GM23338 (cell line): ENCODE data around the gene MEAK7. TPM values are rescaled to one million over a fixed set of nuclear protein-coding genes. Genes with fewer than 3 reads are reported as not detected.
A peak's percentile ranks its signal among the peaks of the same experiment; 100 is the strongest.

Source experiments
- ATAC-seq: fragments of 200-7000 bp; cut with Tn5 transposase; 3 replicates; pipeline ENCODE4 v1.9.1; 2020
- DNase-seq: peaks from one replicate; pipeline ENCODE4 v3.0.0-alpha.2; 2015; ENCODE audit warnings: low spot score
- H2AFZ ChIP-seq: fragments of 200-600 bp; sonication (generic); 2 replicates; pipeline ENCODE4 v1.8.0; 2016; ENCODE audit warnings: antibody characterized with exemption, mild to moderate bottlenecking, moderate library complexity
- H3F3A ChIP-seq: fragments of 200-600 bp; sonication (generic); replicated peaks from 2 replicates; pipeline ENCODE4 v1.8.0; 2017; ENCODE audit warnings: antibody characterized with exemption, mixed run types, low read depth
- H3K27ac ChIP-seq: fragments of 200-600 bp; sonication (generic); 2 replicates; pipeline ENCODE4 v1.6.1; 2016; ENCODE audit warnings: low read depth
- H3K27me3 ChIP-seq: fragments of 200-600 bp; sonication (generic); 2 replicates; pipeline ENCODE4 v1.8.0; 2016; ENCODE audit warnings: mild to moderate bottlenecking, mixed run types, moderate library complexity; ENCODE audit not compliant: insufficient read depth
- H3K36me3 ChIP-seq: fragments of 200-600 bp; sonication (generic); 2 replicates; pipeline ENCODE4 v1.8.0; 2016; ENCODE audit warnings: mild to moderate bottlenecking; ENCODE audit not compliant: insufficient read depth
- H3K4me1 ChIP-seq: fragments of 200-600 bp; sonication (generic); 2 replicates; pipeline ENCODE4 v1.8.0; 2016; ENCODE audit warnings: mild to moderate bottlenecking, moderate library complexity; ENCODE audit not compliant: insufficient read depth
- H3K4me2 ChIP-seq: fragments of 200-600 bp; sonication (generic); 2 replicates; pipeline ENCODE4 v1.7.1; 2017; ENCODE audit warnings: mixed run types
- H3K4me3 ChIP-seq: fragments of 200-600 bp; sonication (generic); 2 replicates; pipeline ENCODE4 v1.6.1; 2016; ENCODE audit warnings: mixed run types
- H3K79me2 ChIP-seq: fragments of 200-600 bp; sonication (generic); replicated peaks from 2 replicates; pipeline ENCODE4 v1.8.0; 2017; ENCODE audit warnings: mild to moderate bottlenecking; ENCODE audit not compliant: insufficient read depth
- H3K9me2 ChIP-seq: fragments of 200-600 bp; sonication (generic); 2 replicates; pipeline ENCODE4 v1.8.0; 2017; ENCODE audit not compliant: insufficient read depth
- H4K20me1 ChIP-seq: fragments of 200-600 bp; sonication (generic); replicated peaks from 2 replicates; pipeline ENCODE4 v1.8.0; 2017; ENCODE audit warnings: mild to moderate bottlenecking; ENCODE audit not compliant: insufficient read depth
- H3K27ac Mint-ChIP-seq: 2 replicates; pipeline ENCODE4 v1.8.0; 2020; ENCODE audit warnings: inconsistent platforms, mild to moderate bottlenecking, moderate library complexity, mixed read lengths
- H3K27me3 Mint-ChIP-seq: 3 replicates; pipeline ENCODE4 v1.8.0; 2022; ENCODE audit warnings: low read depth, mild to moderate bottlenecking, moderate library complexity, mixed read lengths, inconsistent platforms; ENCODE audit not compliant: insufficient read depth, poor library complexity
- H3K36me3 Mint-ChIP-seq: 3 replicates; pipeline ENCODE4 v1.8.0; 2021; ENCODE audit warnings: low read depth, mild to moderate bottlenecking, inconsistent platforms, moderate library complexity, mixed read lengths
- H3K4me1 Mint-ChIP-seq: 3 replicates; pipeline ENCODE4 v1.8.0; 2020; ENCODE audit warnings: mild to moderate bottlenecking, inconsistent platforms, mixed read lengths
- H3K4me3 Mint-ChIP-seq: 3 replicates; pipeline ENCODE4 v1.8.0; 2021; ENCODE audit warnings: moderate library complexity, mild to moderate bottlenecking, inconsistent platforms, mixed read lengths
- H3K9me3 Mint-ChIP-seq: 3 replicates; pipeline ENCODE4 v1.8.0; 2020; ENCODE audit warnings: moderate library complexity, mild to moderate bottlenecking, inconsistent platforms, mixed read lengths
- CREB1 ChIP-seq: fragments of 250-450 bp; sonication (Bioruptor Pico); IDR thresholded peaks from 2 replicates; pipeline ENCODE4 v1.5.0; 2020; ENCODE audit warnings: low read depth, mild to moderate bottlenecking, moderate library complexity
- EZH2 ChIP-seq: fragments of 200-600 bp; sonication (generic); IDR thresholded peaks from one replicate; pipeline ENCODE4 v1.8.0; 2017; ENCODE audit warnings: antibody characterized with exemption, mild to moderate bottlenecking, low read depth; ENCODE audit not compliant: unreplicated experiment
- EZH2phosphoT487 ChIP-seq: fragments of 200-600 bp; sonication (generic); IDR thresholded peaks from one replicate; pipeline ENCODE4 v1.8.1; 2018; ENCODE audit warnings: antibody characterized with exemption; ENCODE audit not compliant: unreplicated experiment
- JUNB ChIP-seq: IDR thresholded peaks from one replicate; pipeline ENCODE4 v1.6.1; 2016; ENCODE audit warnings: antibody characterized with exemption; ENCODE audit not compliant: unreplicated experiment
- NANOG ChIP-seq: IDR thresholded peaks from 2 replicates; pipeline ENCODE4 v1.6.1; 2016; ENCODE audit warnings: antibody characterized with exemption, borderline replicate concordance
- STAT1 ChIP-seq: IDR thresholded peaks from one replicate; pipeline ENCODE4 v1.6.1; 2016; ENCODE audit warnings: antibody characterized with exemption; ENCODE audit not compliant: unreplicated experiment
- ZNF114 ChIP-seq: fragments of 250-450 bp; sonication (Bioruptor Pico); IDR thresholded peaks from 2 replicates; pipeline ENCODE4 v1.5.0; 2020; ENCODE audit warnings: mild to moderate bottlenecking, moderate library complexity
- polyA plus RNA-seq: library from polyadenylated mRNA; unstranded; fragments of >200 nt; fragmentation: Nextera tagmentation; extraction: Ambion mirVana; gene quantifications from 2 replicates; pipeline ENCODE4 v1.2.1, GENCODE V29; 2016
- total RNA-seq: library from RNA; depleted of rRNA; stranded (reverse); fragments of >200 nt; shearing (Covaris generic); gene quantifications from 2 replicates; pipeline ENCODE4 v1.2.3, GENCODE V29; 2014
- TF ChIP-seq, protein P1 (sequence below): fragments of 250-450 bp; sonication (Bioruptor Pico); IDR thresholded peaks from 2 replicates; pipeline ENCODE4 v1.5.0; 2020; ENCODE audit warnings: mild to moderate bottlenecking, moderate library complexity
- TF ChIP-seq, protein P2 (sequence below), 2 experiments: fragments of 200-600 bp in 1 of 2; sonication (generic) in 1 of 2; conservative IDR thresholded peaks; 2 replicates each; pipeline versions ENCODE4 v1.5.1 to v1.6.1; 2016 to 2017; ENCODE audit warnings: antibody characterized with exemption in 2 of 2, low read depth in 2 of 2, mild to moderate bottlenecking in 2 of 2, moderate library complexity in 1 of 2
- TF ChIP-seq, protein P3 (sequence below): IDR thresholded peaks from 2 replicates; pipeline ENCODE4 v1.6.1; 2016; ENCODE audit warnings: antibody characterized with exemption

Gene MEAK7
- total and polyA plus RNA-seq, 2 experiments from 2014 or later, result 7.5 to 17.2 TPM

DNA sequence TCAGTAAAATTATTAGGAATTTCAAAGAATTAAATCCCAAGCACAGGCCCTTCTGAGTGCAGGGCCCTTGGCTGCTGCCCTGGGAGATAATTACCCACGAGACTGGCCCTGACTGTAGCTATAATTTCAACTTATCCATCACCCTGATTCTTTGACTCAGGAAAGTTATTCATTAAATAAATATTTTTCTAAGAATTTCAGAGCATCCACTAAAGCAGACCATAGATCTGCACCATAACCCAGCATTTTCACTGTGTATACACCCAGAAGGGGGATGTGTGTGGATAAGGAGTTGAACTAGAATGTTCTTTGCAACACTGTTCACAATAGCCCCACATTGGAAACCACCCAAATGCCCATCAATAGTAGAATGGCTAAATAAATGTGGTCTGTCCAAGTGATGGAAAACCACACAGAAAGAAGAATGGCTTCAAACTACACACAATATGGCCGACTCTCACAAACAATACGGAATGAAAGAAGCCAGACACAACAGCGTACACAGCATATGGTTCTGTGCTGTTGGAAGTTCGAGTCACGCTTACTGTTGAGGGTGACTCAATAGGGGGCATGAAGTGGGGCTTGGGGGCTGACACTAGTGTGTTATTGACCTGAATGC, 33.9 kb upstream of the MEAK7 start:
- no peaks in the 10 kb centered on the region for H3K36me3 ChIP-seq
- Mint-ChIP-seq H3K4me1 (peaks cover 18% of the 10 kb centered on the region), H3K27ac (no peak overlapping the region), H3K36me3 (no peaks in the 10 kb centered on the region), H3K4me3 (no peak overlapping the region), H3K9me3 (no peaks in the 10 kb centered on the region), H3K27me3 (peaks cover 4% of the 10 kb centered on the region)
- ATAC-seq (no peak), DNase-seq (no peak)
- H2AFZ ChIP-seq, result 0 out of 2 replicates have a peak overlapping the region, but pooled peaks have one; percentile 63
- peaks cover 25% of the 10 kb centered on the region for H3K4me1 ChIP-seq
- no peaks in the 10 kb centered on the region for H3K27me3 ChIP-seq
- no peak overlapping the region for H3K4me2 ChIP-seq
- no peak overlapping the region for H3K4me3 ChIP-seq
- peaks cover 4% of the 10 kb centered on the region for H3K9me2 ChIP-seq
- no peak overlapping the region for H3K27ac ChIP-seq
- no peaks in the 10 kb centered on the region for H4K20me1 ChIP-seq
- H3K79me2 ChIP-seq, result no peaks in the 10 kb centered on the region
- H3F3A ChIP-seq, result no peaks in the 10 kb centered on the region
- TF ChIP-seq, protein P1, sequence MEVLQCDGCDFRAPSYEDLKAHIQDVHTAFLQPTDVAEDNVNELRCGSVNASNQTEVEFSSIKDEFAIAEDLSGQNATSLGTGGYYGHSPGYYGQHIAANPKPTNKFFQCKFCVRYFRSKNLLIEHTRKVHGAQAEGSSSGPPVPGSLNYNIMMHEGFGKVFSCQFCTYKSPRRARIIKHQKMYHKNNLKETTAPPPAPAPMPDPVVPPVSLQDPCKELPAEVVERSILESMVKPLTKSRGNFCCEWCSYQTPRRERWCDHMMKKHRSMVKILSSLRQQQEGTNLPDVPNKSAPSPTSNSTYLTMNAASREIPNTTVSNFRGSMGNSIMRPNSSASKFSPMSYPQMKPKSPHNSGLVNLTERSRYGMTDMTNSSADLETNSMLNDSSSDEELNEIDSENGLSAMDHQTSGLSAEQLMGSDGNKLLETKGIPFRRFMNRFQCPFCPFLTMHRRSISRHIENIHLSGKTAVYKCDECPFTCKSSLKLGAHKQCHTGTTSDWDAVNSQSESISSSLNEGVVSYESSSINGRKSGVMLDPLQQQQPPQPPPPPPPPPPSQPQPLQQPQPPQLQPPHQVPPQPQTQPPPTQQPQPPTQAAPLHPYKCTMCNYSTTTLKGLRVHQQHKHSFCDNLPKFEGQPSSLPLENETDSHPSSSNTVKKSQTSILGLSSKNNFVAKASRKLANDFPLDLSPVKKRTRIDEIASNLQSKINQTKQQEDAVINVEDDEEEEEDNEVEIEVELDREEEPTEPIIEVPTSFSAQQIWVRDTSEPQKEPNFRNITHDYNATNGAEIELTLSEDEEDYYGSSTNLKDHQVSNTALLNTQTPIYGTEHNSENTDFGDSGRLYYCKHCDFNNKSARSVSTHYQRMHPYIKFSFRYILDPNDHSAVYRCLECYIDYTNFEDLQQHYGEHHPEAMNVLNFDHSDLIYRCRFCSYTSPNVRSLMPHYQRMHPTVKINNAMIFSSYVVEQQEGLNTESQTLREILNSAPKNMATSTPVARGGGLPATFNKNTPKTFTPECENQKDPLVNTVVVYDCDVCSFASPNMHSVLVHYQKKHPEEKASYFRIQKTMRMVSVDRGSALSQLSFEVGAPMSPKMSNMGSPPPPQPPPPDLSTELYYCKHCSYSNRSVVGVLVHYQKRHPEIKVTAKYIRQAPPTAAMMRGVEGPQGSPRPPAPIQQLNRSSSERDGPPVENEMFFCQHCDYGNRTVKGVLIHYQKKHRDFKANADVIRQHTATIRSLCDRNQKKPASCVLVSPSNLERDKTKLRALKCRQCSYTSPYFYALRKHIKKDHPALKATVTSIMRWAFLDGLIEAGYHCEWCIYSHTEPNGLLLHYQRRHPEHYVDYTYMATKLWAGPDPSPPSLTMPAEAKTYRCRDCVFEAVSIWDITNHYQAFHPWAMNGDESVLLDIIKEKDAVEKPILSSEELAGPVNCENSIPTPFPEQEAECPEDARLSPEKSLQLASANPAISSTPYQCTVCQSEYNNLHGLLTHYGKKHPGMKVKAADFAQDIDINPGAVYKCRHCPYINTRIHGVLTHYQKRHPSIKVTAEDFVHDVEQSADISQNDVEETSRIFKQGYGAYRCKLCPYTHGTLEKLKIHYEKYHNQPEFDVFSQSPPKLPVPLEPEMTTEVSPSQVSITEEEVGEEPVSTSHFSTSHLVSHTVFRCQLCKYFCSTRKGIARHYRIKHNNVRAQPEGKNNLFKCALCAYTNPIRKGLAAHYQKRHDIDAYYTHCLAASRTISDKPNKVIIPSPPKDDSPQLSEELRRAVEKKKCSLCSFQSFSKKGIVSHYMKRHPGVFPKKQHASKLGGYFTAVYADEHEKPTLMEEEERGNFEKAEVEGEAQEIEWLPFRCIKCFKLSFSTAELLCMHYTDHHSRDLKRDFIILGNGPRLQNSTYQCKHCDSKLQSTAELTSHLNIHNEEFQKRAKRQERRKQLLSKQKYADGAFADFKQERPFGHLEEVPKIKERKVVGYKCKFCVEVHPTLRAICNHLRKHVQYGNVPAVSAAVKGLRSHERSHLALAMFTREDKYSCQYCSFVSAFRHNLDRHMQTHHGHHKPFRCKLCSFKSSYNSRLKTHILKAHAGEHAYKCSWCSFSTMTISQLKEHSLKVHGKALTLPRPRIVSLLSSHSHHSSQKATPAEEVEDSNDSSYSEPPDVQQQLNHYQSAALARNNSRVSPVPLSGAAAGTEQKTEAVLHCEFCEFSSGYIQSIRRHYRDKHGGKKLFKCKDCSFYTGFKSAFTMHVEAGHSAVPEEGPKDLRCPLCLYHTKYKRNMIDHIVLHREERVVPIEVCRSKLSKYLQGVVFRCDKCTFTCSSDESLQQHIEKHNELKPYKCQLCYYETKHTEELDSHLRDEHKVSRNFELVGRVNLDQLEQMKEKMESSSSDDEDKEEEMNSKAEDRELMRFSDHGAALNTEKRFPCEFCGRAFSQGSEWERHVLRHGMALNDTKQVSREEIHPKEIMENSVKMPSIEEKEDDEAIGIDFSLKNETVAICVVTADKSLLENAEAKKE, result no peak

DNA sequence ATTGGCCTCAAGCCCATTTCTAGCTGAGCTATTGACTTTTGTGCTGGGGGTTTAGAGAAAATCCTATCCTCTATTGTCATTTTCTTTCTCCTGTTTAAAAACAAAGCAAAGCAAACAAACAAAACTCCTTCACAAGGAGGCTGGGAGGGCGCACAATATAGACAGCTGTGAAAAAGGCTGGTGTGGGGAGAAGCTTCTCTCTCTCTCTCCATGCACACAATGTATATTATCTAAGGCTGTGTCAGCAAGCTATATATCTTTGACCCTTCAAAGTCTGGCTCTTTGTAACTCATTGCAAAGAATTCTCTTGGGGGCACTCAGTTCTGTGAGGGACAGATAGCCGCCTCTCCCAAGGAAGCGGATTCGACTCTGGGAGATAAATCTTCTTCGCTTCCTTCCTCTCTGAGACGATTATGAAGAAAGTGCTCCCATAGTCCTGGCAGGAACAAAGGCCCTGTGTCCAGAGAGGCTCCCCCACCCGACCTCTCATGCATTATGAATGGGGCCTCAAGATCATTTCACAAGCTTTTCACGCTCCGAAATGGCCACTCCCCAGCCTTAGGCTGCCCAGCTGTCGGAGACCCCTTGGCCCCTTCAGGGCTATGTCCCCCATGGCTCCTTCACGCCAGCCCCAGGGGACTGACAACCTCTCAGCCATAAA, 33.2 kb upstream of the MEAK7 start:
- Mint-ChIP-seq H3K4me1 (peaks cover 25% of the 10 kb centered on the region), H3K27ac (no peak overlapping the region), H3K27me3 (peaks cover 2% of the 10 kb centered on the region), H3K9me3 (no peaks in the 10 kb centered on the region), H3K4me3 (no peak overlapping the region), H3K36me3 (no peaks in the 10 kb centered on the region)
- Histone ChIP-seq H3K4me2 (no peak overlapping the region), H2AFZ (0 out of 2 replicates have a peak overlapping the region, but pooled peaks have one; percentile 63), H3K9me2 (peaks cover 4% of the 10 kb centered on the region), H3K79me2 (no peaks in the 10 kb centered on the region), H3F3A (no peaks in the 10 kb centered on the region), H3K27ac (no peak overlapping the region), H3K4me1 (peaks cover 25% of the 10 kb centered on the region), H4K20me1 (no peaks in the 10 kb centered on the region), H3K36me3 (no peaks in the 10 kb centered on the region), H3K27me3 (no peaks in the 10 kb centered on the region), H3K4me3 (no peak overlapping the region)
- no peak for ATAC-seq
- DNase-seq, result no peak
- TF ChIP-seq EZH2, result no peak
- TF ChIP-seq, protein P2, sequence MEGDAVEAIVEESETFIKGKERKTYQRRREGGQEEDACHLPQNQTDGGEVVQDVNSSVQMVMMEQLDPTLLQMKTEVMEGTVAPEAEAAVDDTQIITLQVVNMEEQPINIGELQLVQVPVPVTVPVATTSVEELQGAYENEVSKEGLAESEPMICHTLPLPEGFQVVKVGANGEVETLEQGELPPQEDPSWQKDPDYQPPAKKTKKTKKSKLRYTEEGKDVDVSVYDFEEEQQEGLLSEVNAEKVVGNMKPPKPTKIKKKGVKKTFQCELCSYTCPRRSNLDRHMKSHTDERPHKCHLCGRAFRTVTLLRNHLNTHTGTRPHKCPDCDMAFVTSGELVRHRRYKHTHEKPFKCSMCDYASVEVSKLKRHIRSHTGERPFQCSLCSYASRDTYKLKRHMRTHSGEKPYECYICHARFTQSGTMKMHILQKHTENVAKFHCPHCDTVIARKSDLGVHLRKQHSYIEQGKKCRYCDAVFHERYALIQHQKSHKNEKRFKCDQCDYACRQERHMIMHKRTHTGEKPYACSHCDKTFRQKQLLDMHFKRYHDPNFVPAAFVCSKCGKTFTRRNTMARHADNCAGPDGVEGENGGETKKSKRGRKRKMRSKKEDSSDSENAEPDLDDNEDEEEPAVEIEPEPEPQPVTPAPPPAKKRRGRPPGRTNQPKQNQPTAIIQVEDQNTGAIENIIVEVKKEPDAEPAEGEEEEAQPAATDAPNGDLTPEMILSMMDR (conservative IDR thresholded peaks at IDR 0.05; ENCODE audit: low read depth in 2 of 2), result no peak
- TF ChIP-seq CREB1 (CRISPR knock-in tag), result no peak
- no peak for TF ChIP-seq ZNF114 (CRISPR knock-in tag)
- no peak for TF ChIP-seq STAT1
- no peak for TF ChIP-seq NANOG
- TF ChIP-seq JUNB, result no peak
- no peak for TF ChIP-seq EZH2phosphoT487
- TF ChIP-seq, protein P3, sequence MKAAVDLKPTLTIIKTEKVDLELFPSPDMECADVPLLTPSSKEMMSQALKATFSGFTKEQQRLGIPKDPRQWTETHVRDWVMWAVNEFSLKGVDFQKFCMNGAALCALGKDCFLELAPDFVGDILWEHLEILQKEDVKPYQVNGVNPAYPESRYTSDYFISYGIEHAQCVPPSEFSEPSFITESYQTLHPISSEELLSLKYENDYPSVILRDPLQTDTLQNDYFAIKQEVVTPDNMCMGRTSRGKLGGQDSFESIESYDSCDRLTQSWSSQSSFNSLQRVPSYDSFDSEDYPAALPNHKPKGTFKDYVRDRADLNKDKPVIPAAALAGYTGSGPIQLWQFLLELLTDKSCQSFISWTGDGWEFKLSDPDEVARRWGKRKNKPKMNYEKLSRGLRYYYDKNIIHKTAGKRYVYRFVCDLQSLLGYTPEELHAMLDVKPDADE, result no peak
